Bone marrow (tissue), 2 donors: ENCODE measurements around the gene ZNF606.

ENCODE experiments used
- DNase-seq, 2 donors: peaks; one replicate each; lab custom pipeline; 2025; lab: John Stamatoyannopoulos, UW

ZNF606 gene

DNA sequence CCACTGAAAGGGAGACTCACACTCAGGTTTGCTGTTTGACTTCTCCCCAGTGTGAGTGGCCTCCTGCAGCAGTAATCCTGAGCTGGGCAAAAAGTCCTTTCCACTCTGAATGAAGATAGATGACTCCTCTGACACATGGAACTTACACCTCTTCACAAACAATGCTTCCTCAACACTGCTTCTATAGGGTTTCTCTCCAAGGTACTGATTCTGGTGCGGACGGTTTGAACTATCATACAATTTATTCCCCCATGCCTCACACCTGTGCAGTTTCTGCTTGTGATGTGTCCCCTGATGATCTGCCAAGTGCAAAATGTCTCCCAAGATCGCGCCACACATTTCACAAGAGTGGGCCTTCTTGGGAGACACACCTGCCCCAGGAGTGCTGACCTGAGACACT is 75.0 kb downstream of the ZNF606 start:
- DNase-seq, result no peak
